ENCODE data around the gene NAT10.

NAT10 gene

DNA sequence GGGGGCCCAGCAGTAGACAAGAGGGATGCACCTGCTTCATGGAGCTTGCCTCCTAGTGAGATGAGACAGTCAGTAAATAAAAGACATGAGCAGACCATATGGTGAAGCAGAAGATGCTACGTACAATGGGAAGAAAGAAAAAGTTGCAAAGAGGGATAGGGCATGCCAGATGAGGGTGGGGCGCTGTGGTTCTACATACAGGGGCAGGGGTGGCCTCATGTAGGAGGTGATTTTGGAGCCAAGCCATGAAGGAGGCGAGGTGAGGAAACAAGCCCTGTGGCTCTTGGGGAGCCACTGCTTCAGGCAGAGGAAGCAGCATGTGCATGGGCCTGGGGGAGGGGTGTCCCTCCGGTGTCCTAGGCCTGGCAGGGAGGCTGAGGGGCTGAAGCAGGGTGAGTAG is 15.2 kb downstream of the NAT10 start:
- TF ChIP-seq CTCF (IDR thresholded peaks at IDR 0.05): no peak
- H3K4me3 ChIP-seq (ENCODE audit: low read depth, low read length): no peak overlapping the region
- H3K36me3 ChIP-seq (ENCODE audit: control insufficient read depth, insufficient read depth, low read length): no peaks in the 10 kb centered on the region
- H3K4me1 ChIP-seq: no peaks in the 10 kb centered on the region
- no peak overlapping the region for H3K4me2 ChIP-seq (ENCODE audit: low read length)
- H3K27ac ChIP-seq: no peak overlapping the region
- no peaks in the 10 kb centered on the region for H3K79me2 ChIP-seq
- no peak overlapping the region for H3K9ac ChIP-seq
- H3K9me3 ChIP-seq (ENCODE audit: control insufficient read depth, low read length): no peaks in the 10 kb centered on the region
- H2AFZ ChIP-seq: no peak overlapping the region
- H3K27me3 ChIP-seq (ENCODE audit: control insufficient read depth, insufficient read depth, low read length): no peaks in the 10 kb centered on the region

DNA sequence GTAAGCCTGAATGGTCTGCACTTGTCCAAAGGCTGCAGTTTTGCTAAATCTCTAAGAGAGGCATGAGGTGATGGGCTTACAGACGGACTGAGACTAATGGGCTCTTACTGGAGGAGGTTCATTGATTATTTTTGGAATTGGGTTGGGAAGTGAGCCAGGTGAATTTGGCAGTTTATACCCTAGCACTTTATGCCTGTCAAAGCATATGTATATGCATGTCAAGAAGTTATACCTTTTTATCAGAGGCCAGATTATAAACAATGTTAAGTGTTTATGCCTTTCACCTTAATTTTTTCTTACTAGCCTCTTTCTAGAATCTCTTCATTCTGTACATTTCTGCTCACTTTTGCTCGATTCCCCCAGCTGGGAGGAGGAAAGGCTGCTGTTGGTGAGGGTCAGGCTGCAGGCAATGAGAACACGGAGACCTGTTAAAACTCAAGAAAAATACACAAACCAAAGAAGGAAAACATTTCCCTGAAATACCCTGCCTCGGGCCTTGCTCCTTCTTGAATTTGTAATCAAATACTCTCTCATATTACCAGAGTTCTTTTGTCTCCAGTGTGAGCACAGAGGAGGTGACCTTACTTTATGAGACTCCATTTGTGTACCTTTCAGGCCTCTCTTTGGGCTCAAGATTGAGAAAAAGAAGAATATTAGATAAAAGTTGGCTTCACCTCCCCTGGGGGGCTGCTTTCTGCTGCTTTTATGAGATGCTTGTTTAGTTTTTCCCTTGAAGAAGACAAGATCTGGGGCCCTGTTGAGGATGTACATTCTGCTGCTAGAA is 19.6 kb downstream of the NAT10 start:
- Histone ChIP-seq H3K79me2 (no peaks in the 10 kb centered on the region), H3K27ac (no peak overlapping the region), H3K27me3 (ENCODE audit: control insufficient read depth, insufficient read depth, low read length) (no peaks in the 10 kb centered on the region), H3K4me2 (ENCODE audit: low read length) (no peak overlapping the region), H3K4me1 (no peaks in the 10 kb centered on the region), H3K36me3 (ENCODE audit: control insufficient read depth, insufficient read depth, low read length) (no peaks in the 10 kb centered on the region), H3K9me3 (ENCODE audit: control insufficient read depth, low read length) (no peaks in the 10 kb centered on the region), H3K9ac (no peak overlapping the region), H3K4me3 (ENCODE audit: low read depth, low read length) (no peak overlapping the region), H2AFZ (no peak overlapping the region)
- TF ChIP-seq CTCF (IDR thresholded peaks at IDR 0.05): no peak

GRCh38 chr11:34126959-34127848 is 21.8 kb downstream of the NAT10 start:
- no peaks in the 10 kb centered on the region for H3K36me3 ChIP-seq (ENCODE audit: control insufficient read depth, insufficient read depth, low read length)
- H3K4me2 ChIP-seq (ENCODE audit: low read length): no peak overlapping the region
- H3K27ac ChIP-seq: no peak overlapping the region
- TF ChIP-seq CTCF (IDR thresholded peaks at IDR 0.05): no peak
- no peak overlapping the region for H3K4me3 ChIP-seq (ENCODE audit: low read depth, low read length)
- no peaks in the 10 kb centered on the region for H3K27me3 ChIP-seq (ENCODE audit: control insufficient read depth, insufficient read depth, low read length)
- H3K9me3 ChIP-seq (ENCODE audit: control insufficient read depth, low read length): no peaks in the 10 kb centered on the region
- no peak overlapping the region for H3K9ac ChIP-seq
- H2AFZ ChIP-seq: no peak overlapping the region
- H3K79me2 ChIP-seq: no peaks in the 10 kb centered on the region
- no peaks in the 10 kb centered on the region for H3K4me1 ChIP-seq

DNA sequence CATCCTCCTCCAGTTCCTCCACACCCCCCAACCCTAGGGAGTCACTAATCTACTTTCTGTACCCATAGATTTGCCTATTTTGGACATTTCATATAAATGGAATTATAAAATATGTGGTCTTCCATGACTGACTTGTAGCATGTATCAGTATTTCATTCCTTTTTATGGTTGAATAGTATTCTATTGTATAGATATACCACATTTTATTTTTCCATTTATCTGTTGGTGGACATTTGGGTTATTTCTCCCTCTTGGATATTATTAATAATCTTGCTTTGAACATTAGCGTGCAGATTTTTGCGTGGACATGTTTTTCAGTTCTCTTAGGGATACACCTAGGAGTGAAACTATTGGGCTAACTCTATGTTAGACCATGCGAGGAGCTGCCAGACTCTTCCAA is 23.4 kb downstream of the NAT10 start:
- H2AFZ ChIP-seq: no peak overlapping the region
- H3K4me2 ChIP-seq (ENCODE audit: low read length): no peak overlapping the region
- no peak overlapping the region for H3K9ac ChIP-seq
- H3K27me3 ChIP-seq (ENCODE audit: control insufficient read depth, insufficient read depth, low read length): no peaks in the 10 kb centered on the region
- no peak for TF ChIP-seq CTCF (IDR thresholded peaks at IDR 0.05)
- H3K79me2 ChIP-seq: no peaks in the 10 kb centered on the region
- no peaks in the 10 kb centered on the region for H3K9me3 ChIP-seq (ENCODE audit: control insufficient read depth, low read length)
- H3K36me3 ChIP-seq (ENCODE audit: control insufficient read depth, insufficient read depth, low read length): no peaks in the 10 kb centered on the region
- H3K4me3 ChIP-seq (ENCODE audit: low read depth, low read length): no peak overlapping the region
- no peak overlapping the region for H3K27ac ChIP-seq
- no peaks in the 10 kb centered on the region for H3K4me1 ChIP-seq

All from parathyroid adenoma (tissue), 2 donors.